Measurements from ENCODE around the gene MED23.

- TF ChIP-seq, protein P1, sequence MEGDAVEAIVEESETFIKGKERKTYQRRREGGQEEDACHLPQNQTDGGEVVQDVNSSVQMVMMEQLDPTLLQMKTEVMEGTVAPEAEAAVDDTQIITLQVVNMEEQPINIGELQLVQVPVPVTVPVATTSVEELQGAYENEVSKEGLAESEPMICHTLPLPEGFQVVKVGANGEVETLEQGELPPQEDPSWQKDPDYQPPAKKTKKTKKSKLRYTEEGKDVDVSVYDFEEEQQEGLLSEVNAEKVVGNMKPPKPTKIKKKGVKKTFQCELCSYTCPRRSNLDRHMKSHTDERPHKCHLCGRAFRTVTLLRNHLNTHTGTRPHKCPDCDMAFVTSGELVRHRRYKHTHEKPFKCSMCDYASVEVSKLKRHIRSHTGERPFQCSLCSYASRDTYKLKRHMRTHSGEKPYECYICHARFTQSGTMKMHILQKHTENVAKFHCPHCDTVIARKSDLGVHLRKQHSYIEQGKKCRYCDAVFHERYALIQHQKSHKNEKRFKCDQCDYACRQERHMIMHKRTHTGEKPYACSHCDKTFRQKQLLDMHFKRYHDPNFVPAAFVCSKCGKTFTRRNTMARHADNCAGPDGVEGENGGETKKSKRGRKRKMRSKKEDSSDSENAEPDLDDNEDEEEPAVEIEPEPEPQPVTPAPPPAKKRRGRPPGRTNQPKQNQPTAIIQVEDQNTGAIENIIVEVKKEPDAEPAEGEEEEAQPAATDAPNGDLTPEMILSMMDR (IDR thresholded peaks at IDR 0.05), result no peak
- no peak for TF ChIP-seq POLR2AphosphoS5 (IDR thresholded peaks at IDR 0.05)
- TF ChIP-seq POLR2A (IDR thresholded peaks at IDR 0.05), result no peak
Measured at GRCh38 chr6:131640576-131640975, 12.5 kb upstream of the MED23 start.
